GM19463 (cell line): ENCODE results near the gene DSTYK.

Source experiments
- ATAC-seq: cut with Tn5 transposase; IDR thresholded peaks from one replicate; pipeline ENCODE4 v1.9.1; 2021; ENCODE audit warnings: mild to moderate bottlenecking, moderate library complexity; ENCODE audit not compliant: unreplicated experiment

The DSTYK gene, protein sequence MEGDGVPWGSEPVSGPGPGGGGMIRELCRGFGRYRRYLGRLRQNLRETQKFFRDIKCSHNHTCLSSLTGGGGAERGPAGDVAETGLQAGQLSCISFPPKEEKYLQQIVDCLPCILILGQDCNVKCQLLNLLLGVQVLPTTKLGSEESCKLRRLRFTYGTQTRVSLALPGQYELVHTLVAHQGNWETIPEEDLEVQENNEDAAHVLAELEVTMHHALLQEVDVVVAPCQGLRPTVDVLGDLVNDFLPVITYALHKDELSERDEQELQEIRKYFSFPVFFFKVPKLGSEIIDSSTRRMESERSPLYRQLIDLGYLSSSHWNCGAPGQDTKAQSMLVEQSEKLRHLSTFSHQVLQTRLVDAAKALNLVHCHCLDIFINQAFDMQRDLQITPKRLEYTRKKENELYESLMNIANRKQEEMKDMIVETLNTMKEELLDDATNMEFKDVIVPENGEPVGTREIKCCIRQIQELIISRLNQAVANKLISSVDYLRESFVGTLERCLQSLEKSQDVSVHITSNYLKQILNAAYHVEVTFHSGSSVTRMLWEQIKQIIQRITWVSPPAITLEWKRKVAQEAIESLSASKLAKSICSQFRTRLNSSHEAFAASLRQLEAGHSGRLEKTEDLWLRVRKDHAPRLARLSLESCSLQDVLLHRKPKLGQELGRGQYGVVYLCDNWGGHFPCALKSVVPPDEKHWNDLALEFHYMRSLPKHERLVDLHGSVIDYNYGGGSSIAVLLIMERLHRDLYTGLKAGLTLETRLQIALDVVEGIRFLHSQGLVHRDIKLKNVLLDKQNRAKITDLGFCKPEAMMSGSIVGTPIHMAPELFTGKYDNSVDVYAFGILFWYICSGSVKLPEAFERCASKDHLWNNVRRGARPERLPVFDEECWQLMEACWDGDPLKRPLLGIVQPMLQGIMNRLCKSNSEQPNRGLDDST

DNA sequence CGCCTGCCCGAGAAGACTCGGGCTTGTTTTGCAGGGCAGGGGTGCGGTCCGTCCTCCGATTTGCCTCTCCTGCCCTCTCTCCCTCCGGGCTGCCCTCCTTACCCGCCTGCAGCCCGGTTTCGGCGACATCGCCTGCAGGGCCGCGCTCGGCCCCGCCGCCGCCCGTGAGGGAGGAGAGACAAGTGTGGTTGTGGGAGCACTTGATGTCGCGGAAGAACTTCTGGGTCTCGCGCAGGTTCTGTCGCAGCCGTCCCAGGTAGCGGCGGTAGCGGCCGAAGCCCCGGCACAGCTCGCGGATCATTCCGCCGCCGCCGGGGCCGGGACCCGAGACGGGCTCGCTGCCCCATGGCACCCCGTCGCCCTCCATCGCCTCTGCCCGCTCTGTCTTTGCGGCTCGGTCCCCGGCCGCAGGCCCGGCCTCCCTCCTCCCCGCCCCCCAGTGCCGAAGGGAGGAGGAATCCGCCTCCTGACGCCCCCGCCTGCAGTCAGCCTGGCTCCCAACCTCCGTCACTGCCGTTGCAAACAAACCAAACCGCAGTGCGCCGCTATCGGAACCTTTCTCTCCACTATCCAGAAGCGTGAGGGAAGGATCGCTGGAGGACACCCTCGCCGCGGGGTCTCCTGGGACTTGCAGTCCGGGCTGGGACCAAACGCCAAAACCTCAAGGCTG lies at the start of gene DSTYK:
TSS of gene DSTYK (minus strand) at position 534 of the 670 bp plus-strand sequence. CDS start at position 367, 167 bp downstream.
- ATAC-seq = peak; percentile 88

DNA sequence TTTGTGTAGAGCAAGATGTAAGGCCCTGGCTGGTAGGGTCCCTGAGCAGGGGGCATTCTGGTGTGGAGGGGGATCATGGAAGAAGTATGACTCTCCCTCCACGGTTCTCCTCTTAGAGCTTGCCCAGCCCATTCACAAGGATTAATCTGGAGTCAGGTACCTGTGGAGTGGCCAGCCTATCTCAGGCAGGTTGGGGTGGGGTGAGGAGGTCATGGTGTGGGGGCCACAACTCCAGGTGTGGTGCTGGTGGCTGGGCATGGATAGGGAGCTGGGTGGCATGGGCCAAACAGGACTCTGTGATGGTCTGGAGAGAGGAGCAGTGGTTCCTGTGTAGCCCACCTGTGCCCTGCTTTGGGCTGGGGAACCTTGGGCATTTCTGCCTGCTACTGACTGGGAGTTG lies 48.5 kb upstream of the DSTYK start:
- ATAC-seq = no peak

DNA sequence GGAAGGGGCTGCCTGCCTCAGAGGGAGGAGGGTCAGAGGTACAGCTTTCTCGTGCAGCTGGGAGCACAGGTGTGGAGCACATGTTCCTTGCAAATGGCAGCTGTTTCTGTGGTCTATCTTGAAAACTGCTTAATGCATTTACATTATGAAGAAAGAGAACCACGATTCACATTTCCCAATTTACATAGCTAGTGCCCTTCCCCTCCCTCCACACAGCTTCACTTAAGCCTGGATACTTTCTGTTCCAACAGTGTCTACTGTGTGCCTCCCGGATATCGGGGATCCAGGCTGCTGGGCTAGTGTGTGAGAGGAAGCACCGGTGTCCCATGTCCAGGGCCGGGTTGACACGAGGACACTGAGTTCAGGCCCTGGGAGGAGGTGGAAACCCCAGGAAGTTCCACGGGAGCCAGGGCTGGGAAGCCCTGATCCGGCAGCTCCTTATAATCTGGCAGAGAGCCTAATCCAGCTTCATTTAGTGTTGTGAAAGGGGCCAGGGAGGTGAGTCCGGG lies 47.9 kb upstream of the DSTYK start:
- no peak for ATAC-seq

DNA sequence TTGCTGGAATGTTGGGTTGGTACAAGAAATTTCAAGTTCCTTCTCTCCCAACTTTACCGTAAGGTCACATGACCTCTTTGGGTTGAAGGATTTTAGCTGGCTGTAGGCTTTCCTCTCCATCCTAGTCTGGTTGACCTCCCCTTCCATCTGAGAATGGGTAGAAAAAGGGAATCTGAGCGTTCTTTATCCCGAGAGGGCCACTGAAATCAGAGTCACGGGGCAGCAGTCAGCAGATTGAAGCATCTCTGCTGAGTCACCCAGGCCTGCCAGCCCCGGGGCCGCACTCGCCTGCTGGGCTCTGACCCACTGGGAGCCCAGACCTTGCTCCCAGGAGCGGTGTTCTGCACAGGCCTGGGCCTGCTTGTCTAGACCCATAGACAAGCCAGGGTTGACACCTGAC lies 47.2 kb upstream of the DSTYK start:
- ATAC-seq = no peak

- ATAC-seq = no peak
Measured at GRCh38 chr1:205258261-205258691, 46.8 kb upstream of the DSTYK start.

- ATAC-seq = no peak
Measured at GRCh38 chr1:205257735-205258134, 46.2 kb upstream of the DSTYK start.

DNA sequence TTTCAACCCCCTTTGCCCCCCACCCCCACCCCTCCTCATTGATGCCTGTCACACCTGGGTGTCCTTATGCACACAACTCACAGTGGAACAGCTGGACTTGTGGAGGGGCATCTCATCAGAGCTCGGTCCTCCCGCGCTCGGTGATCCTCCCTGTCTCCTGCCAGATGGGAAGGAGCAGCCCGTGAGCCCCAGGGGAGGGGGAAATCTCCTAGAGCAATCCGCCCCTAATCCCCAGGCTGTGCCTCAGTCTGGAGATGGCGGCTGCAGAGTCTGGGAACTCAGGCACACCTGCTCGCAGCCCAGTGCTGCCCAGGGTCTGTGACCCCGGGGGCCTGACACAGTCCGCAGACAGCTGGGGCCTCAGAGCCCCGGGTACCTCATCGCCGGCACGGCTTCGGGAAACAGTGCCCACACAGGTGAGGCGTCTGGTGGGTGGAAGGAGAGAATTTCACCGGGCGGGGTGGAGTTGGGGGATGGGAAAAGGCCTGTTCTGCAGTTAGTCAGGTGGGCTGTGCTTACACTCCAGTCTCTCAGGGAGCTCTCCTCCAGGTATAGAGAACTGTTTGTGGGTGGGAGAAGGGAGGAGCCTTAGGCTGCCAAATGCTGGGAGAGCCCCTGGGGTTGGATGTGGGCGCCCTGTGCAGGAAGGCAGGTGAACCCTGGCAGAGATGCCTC lies 45.6 kb upstream of the DSTYK start:
- ATAC-seq = no peak

- peak; percentile 48 for ATAC-seq
Measured at GRCh38 chr1:205255941-205256780, 44.7 kb upstream of the DSTYK start.

GRCh38 chr1:205251576-205251975 lies 40.1 kb upstream of the DSTYK start:
- ATAC-seq = no peak

- ATAC-seq = no peak
Measured at GRCh38 chr1:205250699-205251098, 39.2 kb upstream of the DSTYK start.

- ATAC-seq = no peak
Measured at GRCh38 chr1:205249651-205250050, 38.1 kb upstream of the DSTYK start.

GRCh38 chr1:205248793-205249601 lies 37.5 kb upstream of the DSTYK start:
- no peak for ATAC-seq

DNA sequence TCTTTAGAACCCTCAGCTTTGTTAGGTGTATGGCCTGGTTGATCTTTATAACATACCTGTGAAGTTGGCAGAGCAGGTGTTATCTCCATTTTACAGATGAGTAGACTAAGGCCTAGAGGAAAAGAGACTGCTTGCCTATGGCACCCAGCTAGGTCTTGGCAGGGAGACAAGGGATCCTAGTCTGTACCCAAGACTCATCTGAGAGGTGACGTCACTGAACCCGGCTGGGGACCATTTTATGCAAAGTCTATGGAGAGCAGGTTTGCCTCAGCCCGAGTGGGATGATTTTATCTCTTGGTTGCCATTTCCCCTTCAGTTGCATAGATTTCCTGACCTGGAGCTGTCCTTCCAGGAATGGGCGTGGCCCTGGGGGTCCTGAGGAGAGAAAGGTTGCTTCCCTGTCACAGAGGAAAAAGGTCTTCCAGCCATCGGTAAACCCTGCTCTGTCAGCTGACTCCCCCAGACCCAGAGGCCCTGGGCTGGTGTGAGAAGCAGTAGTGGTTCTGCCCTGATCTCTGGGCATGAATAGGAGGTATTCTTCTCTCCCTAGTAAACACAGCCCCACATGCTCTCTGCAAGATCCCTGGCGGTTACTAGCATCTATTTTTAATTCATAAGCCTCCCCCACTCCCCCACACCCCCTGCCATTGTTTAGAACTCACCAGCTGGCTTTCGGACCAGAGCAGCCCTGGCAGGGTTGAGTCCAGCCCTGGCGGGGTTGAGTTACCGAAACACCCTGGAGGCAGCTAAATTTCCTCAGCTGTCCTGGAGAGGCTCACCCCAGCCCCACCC lies 35.8 kb upstream of the DSTYK start:
- no peak for ATAC-seq

- no peak for ATAC-seq
Measured at GRCh38 chr1:205246351-205247119, 35.0 kb upstream of the DSTYK start.

GRCh38 chr1:205245096-205245495 lies 33.6 kb upstream of the DSTYK start:
- ATAC-seq = no peak

DNA sequence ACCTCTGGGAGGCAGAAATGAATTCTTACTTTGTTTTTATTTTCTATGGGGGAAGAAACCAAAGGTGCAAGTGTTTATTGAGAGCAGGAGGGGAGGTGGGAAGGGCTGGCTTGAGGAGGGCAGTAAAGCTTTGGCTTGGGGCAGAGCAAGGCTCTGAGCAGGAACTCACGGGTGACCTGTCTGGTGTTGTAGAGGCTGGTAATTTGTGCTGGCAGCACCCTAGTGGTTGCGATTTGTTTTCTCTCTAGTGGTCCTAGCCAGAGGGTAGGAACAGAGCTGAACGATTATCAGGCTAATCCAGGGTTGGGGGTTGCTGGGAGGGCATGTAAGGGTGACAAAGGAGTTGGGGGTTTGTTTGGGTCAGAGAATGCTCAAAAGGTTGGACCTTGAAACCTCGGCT lies 32.9 kb upstream of the DSTYK start:
- no peak for ATAC-seq
